Activated B cell treated with CpG ODN at 0.5 μM for 24 hours (primary cell): Measurements from ENCODE around the gene PAF1. TPM values are rescaled to one million over a fixed set of nuclear protein-coding genes. Genes with fewer than 3 reads are reported as not detected.

Source experiments
- ATAC-seq: fragments of 200-7000 bp; cut with Tn5 transposase; one replicate; pipeline ENCODE4 v1.10.0; 2021; ENCODE audit warnings: low read depth, mild to moderate bottlenecking, moderate library complexity
- CTCF ChIA-PET: fragments of 350-600 bp; sonication (Branson Sonifier 250); formaldehyde crosslinking; loops from one replicate; lab custom pipeline; 2021; ENCODE audit warnings: antibody characterized with exemption; lab: Charles Lee
- POLR2A ChIA-PET: fragments of 350-600 bp; sonication (Branson Sonifier 250); formaldehyde crosslinking; loops from one replicate; lab custom pipeline; 2021; ENCODE audit warnings: antibody characterized with exemption; lab: Charles Lee
- DNase-seq: peaks from one replicate; pipeline ENCODE4 v3.0.0; 2022
- H3K27ac Mint-ChIP-seq: one replicate; pipeline ENCODE4 v1.8.0; 2020; ENCODE audit warnings: mixed read lengths
- H3K27me3 Mint-ChIP-seq: one replicate; pipeline ENCODE4 v1.8.0; 2021; ENCODE audit warnings: mixed read lengths
- H3K36me3 Mint-ChIP-seq: one replicate; pipeline ENCODE4 v1.8.0; 2021; ENCODE audit warnings: low read depth, mixed read lengths
- H3K4me1 Mint-ChIP-seq: one replicate; pipeline ENCODE4 v1.8.0; 2021; ENCODE audit warnings: mixed read lengths
- H3K4me3 Mint-ChIP-seq: one replicate; pipeline ENCODE4 v1.8.0; 2020; ENCODE audit warnings: mild to moderate bottlenecking, mixed read lengths
- H3K9me3 Mint-ChIP-seq: one replicate; pipeline ENCODE4 v1.8.0; 2020; ENCODE audit warnings: mixed read lengths
- intact Hi-C: fragments of 100-400 bp; cut with micrococcal nuclease; formaldehyde crosslinking; loops from one replicate; pipeline ENCODE4 v1.15.1; 2024
- total RNA-seq: library from RNA; stranded (reverse); gene quantifications from 2 replicates; pipeline ENCODE4 v1.2.3, GENCODE V29; 2022
- TF ChIP-seq, protein P1 (sequence below): fragments of 200-600 bp; IDR thresholded peaks from one replicate; pipeline ENCODE4 v1.8.0; 2022; ENCODE audit warnings: antibody characterized with exemption, mild to moderate bottlenecking

PAF1 gene
- total RNA-seq, 1 donor from 2014 or later, result 52.4 TPM

DNA sequence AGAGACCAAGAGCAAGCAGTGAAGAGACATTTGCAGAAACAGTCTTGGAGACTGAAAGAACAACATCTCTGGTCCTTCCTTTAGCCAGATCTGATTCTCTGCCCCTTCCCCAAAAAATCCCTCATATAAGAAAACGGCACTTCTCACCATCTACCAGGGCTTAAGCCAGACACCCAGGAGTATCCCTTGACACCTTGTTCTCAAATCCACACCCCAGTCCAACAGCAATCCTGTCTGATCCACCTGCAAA is 19.9 kb upstream of the PAF1 start:
- Mint-ChIP-seq H3K4me1 (peaks cover 56% of the 10 kb centered on the region), H3K9me3 (no peaks in the 10 kb centered on the region), H3K27me3 (peaks cover 4% of the 10 kb centered on the region), H3K4me3 (peak overlapping the region; percentile 89), H3K36me3 (peaks cover 51% of the 10 kb centered on the region), H3K27ac (peak overlapping the region; percentile 98)
- CTCF ChIA-PET, result interaction anchor here (1.0 to 2.3 kb wide), 5 partner anchors 8 to 69 kb away, joined by 3 to 168 read pairs (median 15); partner anchors contain the start of genes MED29, PAF1 and SAMD4B
- ATAC-seq, result no peak
- intact Hi-C loops, result loop anchor here (1.0 kb wide), 1 partner anchor 8 kb away; no protein-coding TSS in a partner anchor
- TF ChIP-seq, protein P1, sequence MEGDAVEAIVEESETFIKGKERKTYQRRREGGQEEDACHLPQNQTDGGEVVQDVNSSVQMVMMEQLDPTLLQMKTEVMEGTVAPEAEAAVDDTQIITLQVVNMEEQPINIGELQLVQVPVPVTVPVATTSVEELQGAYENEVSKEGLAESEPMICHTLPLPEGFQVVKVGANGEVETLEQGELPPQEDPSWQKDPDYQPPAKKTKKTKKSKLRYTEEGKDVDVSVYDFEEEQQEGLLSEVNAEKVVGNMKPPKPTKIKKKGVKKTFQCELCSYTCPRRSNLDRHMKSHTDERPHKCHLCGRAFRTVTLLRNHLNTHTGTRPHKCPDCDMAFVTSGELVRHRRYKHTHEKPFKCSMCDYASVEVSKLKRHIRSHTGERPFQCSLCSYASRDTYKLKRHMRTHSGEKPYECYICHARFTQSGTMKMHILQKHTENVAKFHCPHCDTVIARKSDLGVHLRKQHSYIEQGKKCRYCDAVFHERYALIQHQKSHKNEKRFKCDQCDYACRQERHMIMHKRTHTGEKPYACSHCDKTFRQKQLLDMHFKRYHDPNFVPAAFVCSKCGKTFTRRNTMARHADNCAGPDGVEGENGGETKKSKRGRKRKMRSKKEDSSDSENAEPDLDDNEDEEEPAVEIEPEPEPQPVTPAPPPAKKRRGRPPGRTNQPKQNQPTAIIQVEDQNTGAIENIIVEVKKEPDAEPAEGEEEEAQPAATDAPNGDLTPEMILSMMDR, result no peak
- no peak for DNase-seq
- POLR2A ChIA-PET, result interaction anchor here (0.5 to 15.0 kb wide), 7 partner anchors 9 to 1048 kb away, joined by 6 to 285 read pairs (median 42); partner anchors contain the start of genes MED29, PAF1, RPS16 and SUPT5H

DNA sequence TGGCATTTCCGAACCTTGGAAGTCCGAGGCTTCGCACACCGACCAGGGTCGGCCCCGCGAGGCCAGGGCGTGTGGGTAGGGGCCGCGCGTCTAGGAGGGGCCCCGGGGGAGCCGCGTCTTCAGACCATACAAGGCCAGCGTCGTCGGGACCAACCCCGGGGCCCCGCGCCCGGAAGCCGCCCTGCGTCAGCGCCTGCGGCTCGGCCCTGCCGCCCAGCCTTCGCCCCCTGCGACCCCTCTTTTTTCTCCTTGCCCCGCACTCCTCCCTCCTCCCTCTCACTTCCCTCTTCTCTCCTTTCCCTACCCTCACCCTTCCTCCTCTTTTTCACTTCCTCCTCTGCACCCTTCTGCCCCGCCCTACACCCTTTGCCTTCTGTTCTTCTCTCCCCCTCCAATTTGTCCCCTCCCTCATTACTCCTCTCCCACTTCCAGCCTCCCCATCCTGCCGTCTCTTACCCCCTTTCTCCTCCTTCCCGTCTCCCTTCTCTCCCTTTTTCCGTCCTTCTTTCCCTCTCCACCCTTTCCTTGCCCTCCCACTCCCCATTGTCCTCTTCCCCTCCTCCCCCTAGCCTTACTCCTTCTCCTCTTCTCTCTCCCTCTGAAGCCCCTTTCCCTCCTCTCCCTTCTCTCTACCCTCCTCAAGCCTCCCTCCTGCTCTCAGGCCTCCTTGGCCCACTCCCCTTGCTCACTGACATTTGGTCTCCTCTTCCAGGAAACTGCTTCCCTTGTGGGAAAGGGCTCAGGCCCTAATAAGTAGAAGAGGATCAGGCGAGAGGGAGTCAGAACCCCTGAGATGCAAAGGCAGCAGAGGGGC is 19.3 kb upstream of the PAF1 start:
- Mint-ChIP-seq H3K27me3 (peaks cover 4% of the 10 kb centered on the region), H3K36me3 (peaks cover 47% of the 10 kb centered on the region), H3K4me3 (peak overlapping the region; percentile 89), H3K27ac (peak overlapping the region; percentile 98), H3K4me1 (peaks cover 60% of the 10 kb centered on the region), H3K9me3 (no peaks in the 10 kb centered on the region)
- DNase-seq, result peak; percentile 81
- ChIA-PET CTCF (no interaction called here), POLR2A (interaction anchor here (2.4 to 15.0 kb wide), 4 partner anchors 8 to 25 kb away, joined by 91 to 285 read pairs (median 164); partner anchors contain the start of gene RPS16)
- TF ChIP-seq, protein P1, result no peak
- intact Hi-C loops, result loop anchor here (1.0 kb wide), 1 partner anchor 8 kb away; no protein-coding TSS in a partner anchor
- ATAC-seq, result peak; percentile 30

DNA sequence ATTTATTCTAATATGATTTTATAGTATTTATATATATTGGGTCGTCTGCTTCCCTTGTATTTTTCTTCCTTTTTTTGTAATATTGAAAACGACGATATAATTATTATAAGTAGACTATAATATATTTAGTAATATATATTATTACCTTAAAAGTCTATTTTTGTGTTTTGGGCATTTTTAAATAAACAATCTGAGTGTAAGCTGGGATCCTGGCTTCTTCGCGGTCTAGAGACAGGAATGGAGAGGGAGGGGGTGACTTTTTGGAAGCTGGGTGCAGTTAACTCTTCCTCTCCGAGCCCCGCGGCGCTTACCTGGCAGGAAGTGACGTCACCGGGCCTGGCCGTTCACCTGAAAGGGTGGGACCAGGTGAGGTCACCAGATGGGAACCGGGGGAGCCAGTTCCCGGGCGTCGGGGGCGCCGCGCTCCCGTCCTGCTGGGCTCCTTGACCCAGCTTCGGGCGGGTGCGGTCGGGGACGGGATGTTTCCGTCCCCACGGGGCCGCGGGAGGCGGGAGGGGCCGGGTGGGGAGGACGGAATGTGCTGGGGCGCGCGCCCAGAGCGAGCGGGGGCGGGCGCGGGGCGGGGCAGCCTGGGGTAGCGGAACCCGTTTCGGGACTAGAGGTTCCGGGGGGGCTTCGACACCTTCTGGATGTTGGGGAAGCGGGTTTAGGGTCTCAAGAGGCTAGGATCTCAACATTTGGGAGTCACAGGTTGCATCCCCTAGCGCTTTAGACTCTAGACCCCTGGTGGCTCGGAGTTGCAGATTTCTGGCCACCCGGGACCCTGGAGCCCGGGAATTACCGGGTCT is 18.5 kb upstream of the PAF1 start:
- H3K4me3 Mint-ChIP-seq, result peak overlapping the region; percentile 89
- H3K9me3 Mint-ChIP-seq, result no peaks in the 10 kb centered on the region
- ChIA-PET CTCF (interaction anchor here (3.7 kb wide), 1 partner anchor 11 kb away, joined by 39 read pairs; no protein-coding TSS in a partner anchor), POLR2A (interaction anchor here (0.6 to 6.9 kb wide), 7 partner anchors 11 to 769 kb away, joined by 3 to 213 read pairs (median 4); partner anchors contain the start of genes MED29, PAF1, RPS16 and SUPT5H)
- peak overlapping the region; percentile 98 for H3K27ac Mint-ChIP-seq
- intact Hi-C loops, result loop anchor here (1.0 to 5.0 kb wide), 2 partner anchors 7 to 557 kb away; no protein-coding TSS in a partner anchor
- peaks cover 60% of the 10 kb centered on the region for H3K4me1 Mint-ChIP-seq
- peaks cover 4% of the 10 kb centered on the region for H3K27me3 Mint-ChIP-seq
- ATAC-seq, result peak; percentile 3
- peak; percentile 76 for DNase-seq
- peaks cover 42% of the 10 kb centered on the region for H3K36me3 Mint-ChIP-seq
- TF ChIP-seq, protein P1, result no peak

DNA sequence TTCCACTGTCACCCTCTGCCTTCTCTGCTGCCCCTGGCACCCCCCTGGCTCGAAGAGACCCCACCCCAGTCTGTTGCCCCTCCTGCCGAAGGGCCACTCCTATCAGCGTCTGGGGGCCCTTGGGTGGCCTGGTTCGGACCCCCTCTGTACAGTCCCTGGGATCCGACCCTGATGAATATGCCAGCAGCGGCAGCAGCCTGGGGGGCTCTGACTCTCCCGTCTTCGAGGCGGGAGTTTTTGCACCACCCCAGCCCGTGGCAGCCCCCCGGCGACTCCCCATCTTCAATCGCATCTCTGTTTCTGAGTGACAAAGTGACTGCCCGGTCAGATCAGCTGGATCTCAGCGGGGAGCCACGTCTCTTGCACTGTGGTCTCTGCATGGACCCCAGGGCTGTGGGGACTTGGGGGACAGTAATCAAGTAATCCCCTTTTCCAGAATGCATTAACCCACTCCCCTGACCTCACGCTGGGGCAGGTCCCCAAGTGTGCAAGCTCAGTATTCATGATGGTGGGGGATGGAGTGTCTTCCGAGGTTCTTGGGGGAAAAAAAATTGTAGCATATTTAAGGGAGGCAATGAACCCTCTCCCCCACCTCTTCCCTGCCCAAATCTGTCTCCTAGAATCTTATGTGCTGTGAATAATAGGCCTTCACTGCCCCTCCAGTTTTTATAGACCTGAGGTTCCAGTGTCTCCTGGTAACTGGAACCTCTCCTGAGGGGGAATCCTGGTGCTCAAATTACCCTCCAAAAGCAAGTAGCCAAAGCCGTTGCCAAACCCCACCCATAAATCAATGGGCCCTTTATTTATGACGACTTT is 17.7 kb upstream of the PAF1 start:
- DNase-seq (peak; percentile 37), ATAC-seq (no peak)
- Mint-ChIP-seq H3K9me3 (no peaks in the 10 kb centered on the region), H3K27ac (peak overlapping the region; percentile 91), H3K27me3 (peaks cover 4% of the 10 kb centered on the region), H3K4me1 (peaks cover 59% of the 10 kb centered on the region), H3K36me3 (peaks cover 34% of the 10 kb centered on the region), H3K4me3 (peak overlapping the region; percentile 89)
- TF ChIP-seq, protein P1, result no peak
- POLR2A ChIA-PET, result interaction anchor here (0.7 to 6.9 kb wide), 10 partner anchors 10 to 124 kb away, joined by 3 to 213 read pairs (median 6); partner anchors contain the start of genes EID2B, GMFG, MED29 and PAF1
- CTCF ChIA-PET, result interaction anchor here (3.7 kb wide), 1 partner anchor 10 kb away, joined by 39 read pairs; no protein-coding TSS in a partner anchor
- intact Hi-C loops, result loop anchor here (5.0 kb wide), 1 partner anchor 556 kb away; no protein-coding TSS in a partner anchor
